Nephron (organoid): ENCODE measurements around the gene TXNDC11.

ENCODE experiments used
- H3K27ac Mint-ChIP-seq, 3 experiments: 2 replicates each; pipeline ENCODE4 v1.8.0; 2020; ENCODE audit warnings: mixed read lengths in 3 of 3, mild to moderate bottlenecking in 2 of 3, moderate library complexity in 1 of 3
- H3K27me3 Mint-ChIP-seq: 2 replicates; pipeline ENCODE4 v1.8.0; 2021; ENCODE audit warnings: low read depth, mild to moderate bottlenecking, moderate library complexity, mixed read lengths
- H3K36me3 Mint-ChIP-seq: 2 replicates; pipeline ENCODE4 v1.8.0; 2020; ENCODE audit warnings: low read depth, mixed read lengths
- H3K4me1 Mint-ChIP-seq: 2 replicates; pipeline ENCODE4 v1.8.0; 2020; ENCODE audit warnings: mixed read lengths
- H3K4me3 Mint-ChIP-seq, 3 experiments: 2 replicates each; pipeline ENCODE4 v1.8.0; 2020; ENCODE audit warnings: mild to moderate bottlenecking in 3 of 3, mixed read lengths in 3 of 3, moderate library complexity in 2 of 3
- H3K9me3 Mint-ChIP-seq: 2 replicates; pipeline ENCODE4 v1.8.0; 2020; ENCODE audit warnings: mixed read lengths
- TF ChIP-seq, protein P1 (sequence below), 3 experiments: fragments of 200-600 bp; sonication (generic); IDR thresholded peaks; one replicate each; pipeline ENCODE4 v1.5.0; 2021; ENCODE audit warnings: antibody characterized with exemption in 3 of 3; ENCODE audit not compliant: unreplicated experiment in 3 of 3

The TXNDC11 gene

DNA sequence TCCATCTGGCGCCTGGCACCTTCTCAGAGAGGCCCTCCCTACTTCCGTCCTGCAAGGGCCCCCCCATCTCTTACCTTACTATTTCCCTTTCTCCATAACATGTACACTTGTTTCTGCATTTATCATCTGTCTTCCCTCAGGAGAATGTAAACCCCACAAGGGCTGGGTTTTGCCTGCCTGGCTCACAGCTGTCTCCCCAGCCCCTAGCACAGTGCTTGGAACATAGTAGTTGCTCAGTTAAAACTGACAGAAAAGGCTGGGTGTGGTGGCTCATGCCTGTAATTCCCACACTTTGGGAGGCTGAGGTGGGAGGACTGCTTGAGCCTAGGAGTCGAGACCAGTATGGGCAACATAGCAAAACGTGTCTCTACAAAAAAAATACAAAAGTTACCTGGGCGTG is 80.1 kb downstream of the TXNDC11 start:
- no peaks in the 10 kb centered on the region for H3K4me1 Mint-ChIP-seq
- H3K27ac Mint-ChIP-seq = no peak overlapping the region
- TF ChIP-seq, protein P1, sequence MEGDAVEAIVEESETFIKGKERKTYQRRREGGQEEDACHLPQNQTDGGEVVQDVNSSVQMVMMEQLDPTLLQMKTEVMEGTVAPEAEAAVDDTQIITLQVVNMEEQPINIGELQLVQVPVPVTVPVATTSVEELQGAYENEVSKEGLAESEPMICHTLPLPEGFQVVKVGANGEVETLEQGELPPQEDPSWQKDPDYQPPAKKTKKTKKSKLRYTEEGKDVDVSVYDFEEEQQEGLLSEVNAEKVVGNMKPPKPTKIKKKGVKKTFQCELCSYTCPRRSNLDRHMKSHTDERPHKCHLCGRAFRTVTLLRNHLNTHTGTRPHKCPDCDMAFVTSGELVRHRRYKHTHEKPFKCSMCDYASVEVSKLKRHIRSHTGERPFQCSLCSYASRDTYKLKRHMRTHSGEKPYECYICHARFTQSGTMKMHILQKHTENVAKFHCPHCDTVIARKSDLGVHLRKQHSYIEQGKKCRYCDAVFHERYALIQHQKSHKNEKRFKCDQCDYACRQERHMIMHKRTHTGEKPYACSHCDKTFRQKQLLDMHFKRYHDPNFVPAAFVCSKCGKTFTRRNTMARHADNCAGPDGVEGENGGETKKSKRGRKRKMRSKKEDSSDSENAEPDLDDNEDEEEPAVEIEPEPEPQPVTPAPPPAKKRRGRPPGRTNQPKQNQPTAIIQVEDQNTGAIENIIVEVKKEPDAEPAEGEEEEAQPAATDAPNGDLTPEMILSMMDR (IDR thresholded peaks at IDR 0.05; ENCODE audit: unreplicated experiment in 3 of 3) = no peak
- H3K4me3 Mint-ChIP-seq = no peak overlapping the region
- peaks cover under 1% of the 10 kb centered on the region for H3K27me3 Mint-ChIP-seq
- H3K9me3 Mint-ChIP-seq = no peaks in the 10 kb centered on the region
- no peaks in the 10 kb centered on the region for H3K36me3 Mint-ChIP-seq

DNA sequence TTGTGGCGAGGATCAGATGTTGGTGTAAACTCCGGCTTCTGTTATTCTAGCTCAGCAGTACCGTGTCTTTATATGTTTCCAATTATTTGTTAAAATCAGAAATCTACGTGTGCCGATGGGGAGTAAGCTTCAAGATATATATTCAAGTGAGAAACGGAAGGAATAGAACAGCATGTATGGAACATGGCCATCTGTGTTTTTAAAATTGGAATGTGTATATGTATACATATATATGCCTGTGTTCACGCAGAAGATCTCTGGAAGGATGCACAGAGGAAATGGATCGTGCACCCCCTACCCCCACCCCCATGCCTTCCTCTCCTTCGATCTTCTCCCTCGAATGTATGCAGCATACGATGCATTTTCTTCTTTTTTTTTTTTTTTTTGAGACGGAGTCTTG is 82.1 kb downstream of the TXNDC11 start:
- Mint-ChIP-seq H3K4me1 (no peaks in the 10 kb centered on the region), H3K27me3 (peaks cover 3% of the 10 kb centered on the region), H3K4me3 (no peak overlapping the region), H3K27ac (no peak overlapping the region), H3K36me3 (no peaks in the 10 kb centered on the region), H3K9me3 (no peaks in the 10 kb centered on the region)
- TF ChIP-seq, protein P1 (IDR thresholded peaks at IDR 0.05; ENCODE audit: unreplicated experiment in 3 of 3) = no peak

DNA sequence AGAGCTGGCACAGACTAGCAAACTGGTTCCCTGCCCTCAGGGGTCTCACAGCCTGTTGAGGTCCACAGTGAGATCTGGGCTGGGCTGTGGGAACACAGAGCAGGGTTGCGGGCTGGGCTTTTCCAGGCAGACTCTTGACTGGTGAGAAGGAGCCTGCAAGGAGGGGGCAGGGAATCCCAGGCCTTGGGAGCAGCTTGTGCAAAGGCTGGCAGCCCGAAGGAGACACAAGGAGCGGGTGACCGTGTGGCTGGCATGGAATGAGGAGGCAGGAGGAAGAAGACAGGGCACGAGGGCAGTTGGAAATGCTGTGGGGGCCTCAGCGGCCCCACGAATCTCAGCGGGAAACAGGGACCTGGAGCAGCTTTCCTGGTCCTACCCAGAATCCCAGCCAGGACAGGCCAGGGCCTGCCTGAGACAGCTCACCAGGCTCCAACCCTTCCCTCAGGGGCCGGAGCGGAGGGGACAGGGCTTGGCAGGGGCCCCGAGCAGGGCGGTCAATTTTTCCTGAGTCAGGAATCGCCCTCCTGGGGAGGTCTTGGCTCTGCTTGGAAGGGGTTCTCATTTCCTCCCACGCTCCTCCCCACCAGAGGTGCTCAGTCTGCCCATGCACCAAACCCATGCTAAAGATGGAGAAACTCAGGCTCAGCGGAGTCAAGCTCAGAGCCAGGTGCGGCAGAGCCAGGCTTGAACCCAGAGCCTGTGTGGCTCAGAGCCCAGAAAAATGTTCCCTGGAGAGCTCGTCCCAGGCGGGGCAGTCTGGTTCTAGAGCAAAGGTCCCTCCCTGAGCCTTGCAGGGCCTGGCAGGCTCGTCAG is 83.6 kb downstream of the TXNDC11 start:
- H3K4me1 Mint-ChIP-seq = no peaks in the 10 kb centered on the region
- TF ChIP-seq, protein P1 (IDR thresholded peaks at IDR 0.05; ENCODE audit: unreplicated experiment in 3 of 3) = no peak
- no peak overlapping the region for H3K4me3 Mint-ChIP-seq
- no peaks in the 10 kb centered on the region for H3K9me3 Mint-ChIP-seq
- no peak overlapping the region for H3K27ac Mint-ChIP-seq
- H3K36me3 Mint-ChIP-seq = no peaks in the 10 kb centered on the region
- peaks cover 3% of the 10 kb centered on the region for H3K27me3 Mint-ChIP-seq

DNA sequence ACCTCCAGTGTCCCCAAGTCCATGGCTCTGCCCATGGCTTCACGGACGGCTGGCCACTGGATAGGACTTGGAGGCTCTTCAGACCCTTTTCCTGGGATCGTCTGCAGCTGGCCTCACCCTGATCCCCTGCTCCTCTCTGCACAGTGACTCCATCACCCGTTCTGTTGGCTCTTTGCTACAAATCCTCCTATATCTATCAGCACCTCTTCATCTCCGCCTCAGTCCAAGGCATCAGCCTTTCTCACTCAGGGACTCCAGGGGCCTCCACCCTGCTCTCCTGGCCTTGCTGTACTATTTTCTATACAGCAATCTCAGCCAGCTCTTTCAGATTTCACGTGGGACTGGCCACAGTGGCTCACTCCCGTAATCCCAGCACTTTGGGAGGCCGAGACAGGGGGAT is 85.1 kb downstream of the TXNDC11 start:
- TF ChIP-seq, protein P1 (IDR thresholded peaks at IDR 0.05; ENCODE audit: unreplicated experiment in 3 of 3) = no peak
- Mint-ChIP-seq H3K9me3 (no peaks in the 10 kb centered on the region), H3K27ac (no peak overlapping the region), H3K36me3 (no peaks in the 10 kb centered on the region), H3K4me3 (no peak overlapping the region), H3K4me1 (no peaks in the 10 kb centered on the region), H3K27me3 (peaks cover 3% of the 10 kb centered on the region)

DNA sequence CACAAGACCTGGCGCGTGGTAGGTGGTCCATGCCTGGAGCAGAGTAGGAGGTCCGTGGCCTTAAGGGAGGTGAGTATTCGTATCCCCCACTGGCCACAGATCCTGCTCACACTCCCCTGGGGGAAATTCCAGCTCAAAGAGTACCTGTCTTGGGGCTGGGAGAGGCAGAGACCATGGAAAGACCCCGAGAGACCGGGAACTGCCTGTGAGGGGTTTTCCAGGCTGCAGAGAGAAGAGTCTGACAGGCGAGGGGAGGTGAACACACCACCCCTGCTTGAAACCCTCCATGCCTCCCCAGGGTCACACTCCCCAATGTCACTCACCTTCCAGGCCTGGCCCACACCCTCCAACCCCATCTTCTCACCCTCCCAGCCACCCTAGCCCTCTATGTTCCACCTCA is 87.0 kb downstream of the TXNDC11 start:
- Mint-ChIP-seq H3K27ac (no peak overlapping the region), H3K27me3 (peaks cover 3% of the 10 kb centered on the region), H3K9me3 (no peaks in the 10 kb centered on the region), H3K4me3 (no peak overlapping the region), H3K4me1 (no peaks in the 10 kb centered on the region), H3K36me3 (no peaks in the 10 kb centered on the region)
- TF ChIP-seq, protein P1 (IDR thresholded peaks at IDR 0.05; ENCODE audit: unreplicated experiment in 3 of 3) = no peak

DNA sequence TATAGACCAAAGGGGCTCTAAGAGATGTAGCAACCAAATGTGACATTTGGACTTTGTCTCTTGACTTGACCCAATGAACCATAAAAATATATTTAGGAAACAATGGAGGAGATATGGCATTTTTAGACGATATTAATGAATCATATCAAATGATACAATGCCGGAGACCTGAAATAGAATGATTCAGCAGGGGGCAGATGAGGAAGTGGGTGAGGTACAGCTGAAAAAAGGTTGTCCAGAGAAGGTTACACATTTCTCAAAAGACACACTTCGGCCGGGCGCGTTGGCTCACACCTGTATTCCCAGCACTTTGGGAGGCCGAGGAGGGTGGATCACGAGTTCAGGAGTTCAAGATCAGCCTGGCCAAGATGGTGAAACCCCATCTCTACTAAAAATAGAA is 90.9 kb downstream of the TXNDC11 start:
- peaks cover 4% of the 10 kb centered on the region for H3K27me3 Mint-ChIP-seq
- no peaks in the 10 kb centered on the region for H3K9me3 Mint-ChIP-seq
- no peaks in the 10 kb centered on the region for H3K36me3 Mint-ChIP-seq
- H3K27ac Mint-ChIP-seq = no peak overlapping the region
- no peaks in the 10 kb centered on the region for H3K4me1 Mint-ChIP-seq
- no peak overlapping the region for H3K4me3 Mint-ChIP-seq
- TF ChIP-seq, protein P1 (IDR thresholded peaks at IDR 0.05; ENCODE audit: unreplicated experiment in 3 of 3) = no peak
